Esophagus muscularis mucosa (tissue), 4 donors: ENCODE data around the gene MIGA2. TPM values are rescaled to one million over a fixed set of nuclear protein-coding genes. Genes with fewer than 3 reads are reported as not detected.

Source experiments
- DNase-seq: peaks from one replicate; pipeline ENCODE4 v3.0.0-alpha.2; 2017; ENCODE audit errors: extremely low spot score
- H3K27ac ChIP-seq, 4 donors: fragments of 200-600 bp; sonication (generic); replicated peaks in 1 of 4; 1 replicate in 3 of 4; 2 replicates in 1 of 4; pipeline ENCODE4 v1.5.1; 2016 to 2019; ENCODE audit warnings: mild to moderate bottlenecking in 1 of 4
- H3K27me3 ChIP-seq, 4 donors: fragments of 200-600 bp; sonication (generic); one replicate each; pipeline versions ENCODE4 v1.5.1 to v1.6.0; 2016 to 2019
- H3K36me3 ChIP-seq, 4 donors: fragments of 200-600 bp; sonication (generic); one replicate each; pipeline ENCODE4 v1.5.1; 2016 to 2019
- H3K4me1 ChIP-seq, 4 donors: fragments of 200-600 bp; sonication (generic); one replicate each; pipeline ENCODE4 v1.5.1; 2016 to 2019
- H3K4me3 ChIP-seq, 4 donors: fragments of 200-600 bp; sonication (generic); 1 replicate in 2 of 4; 2 replicates in 2 of 4; pipeline ENCODE4 v1.5.1; 2016 to 2019; ENCODE audit warnings: mild to moderate bottlenecking in 4 of 4, moderate library complexity in 1 of 4
- H3K9me3 ChIP-seq, 4 donors: fragments of 200-600 bp; sonication (generic); 1 replicate in 3 of 4; 2 replicates in 1 of 4; pipeline ENCODE4 v1.5.1; 2016 to 2019
- CTCF ChIP-seq, 3 experiments: fragments of 200-600 bp in 2 of 3; fragments of 450-650 bp in 1 of 3; sonication (generic) in 2 of 3; IDR thresholded peaks; one replicate each; pipeline ENCODE4 v1.5.1; 2017 to 2019; ENCODE audit warnings: antibody characterized with exemption in 3 of 3, mild to moderate bottlenecking in 2 of 3, moderate library complexity in 1 of 3
- EP300 ChIP-seq: sonication (generic); formaldehyde crosslinking; IDR thresholded peaks from one replicate; pipeline ENCODE4 v1.6.1; 2017; ENCODE audit warnings: antibody characterized with exemption
- POLR2A ChIP-seq: fragments of 450-650 bp; IDR thresholded peaks from one replicate; pipeline ENCODE4 v1.6.1; 2017; ENCODE audit warnings: antibody characterized with exemption, moderate library complexity, mild to moderate bottlenecking, low read depth
- POLR2AphosphoS5 ChIP-seq, 2 donors: sonication (generic); formaldehyde crosslinking; IDR thresholded peaks; one replicate each; pipeline ENCODE4 v1.6.1; 2017; ENCODE audit warnings: antibody characterized with exemption in 2 of 2
- WGBS: methylation state at CpG from one replicate; pipeline ENCODE4 v1.1.5; 2018; 5-methylcytosine and 5-hydroxymethylcytosine counted together
- intact Hi-C: fragments of 100-400 bp; cut with DNase I; formaldehyde crosslinking; loops from one replicate; pipeline ENCODE4 v1.15.1; 2023
- total RNA-seq, 4 donors: library from RNA; depleted of rRNA; stranded (reverse); fragments of >200 nt; gene quantifications; one replicate each; pipeline versions ENCODE4 v1.1.0 to v1.2.1, GENCODE V29; 2016

Gene MIGA2
- total RNA-seq, 4 donors from 2014 or later: 23.9 to 44.2 (median 32.1) TPM

- H3K27ac ChIP-seq: no peak overlapping the region
- no peak overlapping the region for H3K4me3 ChIP-seq
- no peaks in the 10 kb centered on the region for H3K9me3 ChIP-seq
- no peaks in the 10 kb centered on the region for H3K27me3 ChIP-seq
- no peaks in the 10 kb centered on the region for H3K36me3 ChIP-seq
- TF ChIP-seq CTCF (IDR thresholded peaks at IDR 0.05): no peak
- TF ChIP-seq POLR2A: no peak
- no peak for TF ChIP-seq EP300
- no peak for TF ChIP-seq POLR2AphosphoS5 (IDR thresholded peaks at IDR 0.05)
- DNase-seq: no peak
- H3K4me1 ChIP-seq: peaks cover 8 to 18% (median 18%) of the 10 kb centered on the region in 4 donors
- 91% methylated on average over 10 of the region's 10 CpGs for WGBS
- intact Hi-C loops: loop anchor here (5.0 kb wide), 1 partner anchor 40 kb away; the partner anchor contains the start of gene MIGA2
These were observed 40.8 kb downstream of the MIGA2 start for GRCh38 chr9:129077236-129077635.

DNA sequence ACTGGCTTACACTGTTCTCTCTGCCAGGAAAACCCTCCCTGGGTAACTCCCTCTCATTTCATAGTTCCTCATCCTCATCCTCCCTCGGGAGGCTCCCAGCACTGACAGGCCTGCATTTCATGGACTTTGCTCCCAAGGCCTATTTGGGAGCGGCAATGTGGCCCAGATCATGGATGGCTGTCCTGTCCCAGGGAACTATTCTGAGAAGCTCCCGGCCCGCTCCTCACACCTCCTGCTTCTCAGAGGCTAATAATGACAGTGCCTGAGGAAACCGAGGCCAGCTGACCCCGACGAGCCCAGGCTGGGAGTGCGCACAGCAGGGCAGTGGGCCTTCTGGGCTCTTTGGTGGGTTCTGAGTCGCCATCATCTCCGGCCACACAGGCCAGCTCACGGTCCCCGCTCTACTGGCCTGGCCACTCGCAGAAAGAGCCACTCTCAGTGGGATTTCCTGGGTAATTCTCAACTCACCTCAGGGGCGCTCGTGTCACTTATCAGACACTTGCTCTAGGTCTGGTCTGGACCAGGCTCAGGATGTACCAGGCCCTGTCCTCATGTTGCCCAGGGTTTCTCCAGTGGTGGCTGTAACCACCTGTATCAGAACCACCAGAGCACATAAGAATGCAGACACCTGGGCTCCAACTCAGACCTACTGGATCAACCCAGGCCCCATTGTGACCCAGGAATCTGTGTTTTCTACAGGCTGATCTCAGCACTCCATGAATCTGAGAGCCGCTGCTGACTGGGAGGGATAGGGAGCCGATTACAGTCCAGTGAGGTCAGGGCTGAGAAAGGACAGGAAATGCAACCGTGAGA is 42.5 kb downstream of the MIGA2 start:
- intact Hi-C loops: loop anchor here (5.0 kb wide), 1 partner anchor 42 kb away; the partner anchor contains the start of gene MIGA2
- no peak overlapping the region for H3K4me3 ChIP-seq
- WGBS: 86% methylated on average over 7 of the region's 18 CpGs
- H3K27me3 ChIP-seq: no peaks in the 10 kb centered on the region
- peaks cover 11 to 34% (median 23%) of the 10 kb centered on the region in 4 donors for H3K4me1 ChIP-seq
- H3K36me3 ChIP-seq: no peaks in the 10 kb centered on the region
- no peaks in the 10 kb centered on the region for H3K9me3 ChIP-seq
- H3K27ac ChIP-seq: no peak overlapping the region
- TF ChIP-seq CTCF (IDR thresholded peaks at IDR 0.05) (no peak), POLR2AphosphoS5 (IDR thresholded peaks at IDR 0.05) (no peak), EP300 (no peak), POLR2A (no peak)
- no peak for DNase-seq

DNA sequence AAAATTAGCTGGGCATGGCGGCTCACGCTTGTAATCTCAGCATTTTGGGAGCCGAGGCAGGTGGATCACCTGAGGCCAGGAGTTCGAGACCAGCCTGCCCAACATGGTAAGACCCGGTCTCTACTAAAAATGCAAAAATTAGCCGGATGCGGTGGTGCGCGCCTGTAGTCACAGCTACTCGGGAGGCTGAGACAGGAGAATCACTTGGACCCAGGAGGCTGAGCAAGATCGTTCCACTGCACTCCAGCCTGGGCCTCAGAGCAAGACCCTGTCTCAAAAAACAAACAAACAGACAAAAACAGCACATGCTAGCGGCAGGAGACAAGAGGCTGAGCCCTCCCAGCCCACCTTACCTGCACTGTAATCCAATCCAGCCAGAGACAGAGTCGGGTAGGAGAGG is 43.4 kb downstream of the MIGA2 start:
- WGBS: 80% methylated on average over 13 of the region's 13 CpGs
- H3K27me3 ChIP-seq: no peaks in the 10 kb centered on the region
- H3K4me3 ChIP-seq: peak overlapping the region; percentile 68 to 88 (median 74)
- H3K9me3 ChIP-seq: no peaks in the 10 kb centered on the region
- H3K27ac ChIP-seq: peak overlapping the region in 1 of 4 donors; percentile 75
- intact Hi-C loops: loop anchor here (5.0 kb wide), 1 partner anchor 43 kb away; the partner anchor contains the start of gene MIGA2
- DNase-seq: no peak
- H3K36me3 ChIP-seq: peaks cover 0 to 6% (median 5%) of the 10 kb centered on the region in 4 donors
- peaks cover 11 to 37% (median 23%) of the 10 kb centered on the region in 4 donors for H3K4me1 ChIP-seq
- no peak for TF ChIP-seq POLR2A
- TF ChIP-seq CTCF (IDR thresholded peaks at IDR 0.05): no peak
- no peak for TF ChIP-seq POLR2AphosphoS5 (IDR thresholded peaks at IDR 0.05)
- no peak for TF ChIP-seq EP300

DNA sequence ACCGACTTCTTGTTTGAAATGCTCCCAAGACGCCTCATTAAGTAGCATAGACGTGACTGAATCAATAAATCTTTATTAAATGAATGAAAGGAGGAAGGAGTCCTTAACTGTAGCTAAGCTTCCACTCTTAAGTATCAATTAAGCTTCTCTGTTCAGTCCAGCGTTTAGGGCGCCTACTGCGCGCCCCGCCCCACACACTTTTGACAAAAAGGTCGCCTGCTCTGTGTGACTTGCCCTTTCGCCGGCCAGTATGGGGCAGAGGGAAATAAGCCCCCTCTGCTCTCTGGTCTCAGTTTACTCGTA is 43.8 kb downstream of the MIGA2 start:
- peak overlapping the region; percentile 68 to 88 (median 74) for H3K4me3 ChIP-seq
- H3K27me3 ChIP-seq: no peaks in the 10 kb centered on the region
- peaks cover 11 to 37% (median 23%) of the 10 kb centered on the region in 4 donors for H3K4me1 ChIP-seq
- 7% methylated on average over 10 of the region's 12 CpGs for WGBS
- no peak for TF ChIP-seq EP300
- no peak for TF ChIP-seq CTCF (IDR thresholded peaks at IDR 0.05)
- no peak for TF ChIP-seq POLR2A
- H3K27ac ChIP-seq: peak overlapping the region in 3 of 4 donors; percentile 75 to 88 (median 82)
- H3K9me3 ChIP-seq: no peaks in the 10 kb centered on the region
- intact Hi-C loops: no loop called here
- no peak for DNase-seq
- H3K36me3 ChIP-seq: peaks cover 0 to 10% (median 9%) of the 10 kb centered on the region in 4 donors
